DOHH2 (cell line): Measurements from ENCODE around the gene NBEA.

Experiments
- H3F3A ChIP-seq: fragments of 200-600 bp; sonication (generic), shearing (Covaris generic); 2 replicates; pipeline ENCODE4 v1.6.0; 2016; ENCODE audit warnings: antibody characterized with exemption, mild to moderate bottlenecking; ENCODE audit not compliant: control insufficient read depth, insufficient read depth
- H3K27ac ChIP-seq: fragments of 200-600 bp; sonication (generic); 2 replicates; pipeline ENCODE4 v1.5.1; 2014; ENCODE audit warnings: low read depth, mild to moderate bottlenecking, low read length, moderate library complexity
- H3K27me3 ChIP-seq: fragments of 200-600 bp; sonication (generic); 2 replicates; pipeline ENCODE4 v1.6.1; 2014; ENCODE audit warnings: mild to moderate bottlenecking, low read length, mixed read lengths; ENCODE audit not compliant: control insufficient read depth
- H3K36me3 ChIP-seq: fragments of 200-600 bp; sonication (generic); 2 replicates; pipeline ENCODE4 v1.6.1; 2014; ENCODE audit warnings: mild to moderate bottlenecking, low read length, moderate library complexity, mixed read lengths; ENCODE audit not compliant: control insufficient read depth
- H3K4me1 ChIP-seq: fragments of 200-600 bp; sonication (generic); 2 replicates; pipeline ENCODE4 v1.6.1; 2014; ENCODE audit warnings: mild to moderate bottlenecking, low read length, mixed read lengths; ENCODE audit not compliant: control insufficient read depth
- H3K4me2 ChIP-seq: fragments of 200-600 bp; sonication (generic); 2 replicates; pipeline ENCODE4 v1.6.0; 2014; ENCODE audit warnings: mild to moderate bottlenecking, low read length, moderate library complexity
- H3K4me3 ChIP-seq: fragments of 200-600 bp; sonication (generic); 2 replicates; pipeline ENCODE4 v1.5.1; 2014; ENCODE audit warnings: mild to moderate bottlenecking, low read length, mixed read lengths
- H3K79me2 ChIP-seq: fragments of 200-600 bp; sonication (generic); 2 replicates; pipeline ENCODE4 v1.6.1; 2014; ENCODE audit warnings: mild to moderate bottlenecking, low read length, mixed read lengths; ENCODE audit not compliant: control insufficient read depth
- H3K9me2 ChIP-seq: fragments of 200-600 bp; sonication (generic); replicated peaks from 2 replicates; pipeline ENCODE4 v1.6.1; 2014; ENCODE audit warnings: mild to moderate bottlenecking, low read length, mixed read lengths; ENCODE audit not compliant: control insufficient read depth
- H3K9me3 ChIP-seq: fragments of 200-600 bp; sonication (generic); 2 replicates; pipeline ENCODE4 v1.6.1; 2014; ENCODE audit warnings: antibody characterized with exemption, low read length, mixed read lengths; ENCODE audit not compliant: control insufficient read depth, insufficient read depth
- H4K20me1 ChIP-seq: fragments of 200-600 bp; sonication (generic); 2 replicates; pipeline ENCODE4 v1.6.0; 2014; ENCODE audit warnings: low read depth, mild to moderate bottlenecking, antibody characterized with exemption, low read length, moderate library complexity; ENCODE audit not compliant: control insufficient read depth, insufficient read depth
- EZH2phosphoT487 ChIP-seq: fragments of 200-600 bp; sonication (generic); IDR thresholded peaks from 2 replicates; pipeline ENCODE4 v1.6.1; 2017; ENCODE audit warnings: borderline replicate concordance, mild to moderate bottlenecking, antibody characterized with exemption, low read length, moderate library complexity, mixed read lengths
- TF ChIP-seq, protein P1 (sequence below): fragments of 200-600 bp; sonication (generic); IDR thresholded peaks from one replicate; pipeline ENCODE4 v1.5.1; 2014; ENCODE audit warnings: antibody characterized with exemption, mild to moderate bottlenecking, low read depth, low read length; ENCODE audit not compliant: poor library complexity, severe bottlenecking

NBEA gene

DNA sequence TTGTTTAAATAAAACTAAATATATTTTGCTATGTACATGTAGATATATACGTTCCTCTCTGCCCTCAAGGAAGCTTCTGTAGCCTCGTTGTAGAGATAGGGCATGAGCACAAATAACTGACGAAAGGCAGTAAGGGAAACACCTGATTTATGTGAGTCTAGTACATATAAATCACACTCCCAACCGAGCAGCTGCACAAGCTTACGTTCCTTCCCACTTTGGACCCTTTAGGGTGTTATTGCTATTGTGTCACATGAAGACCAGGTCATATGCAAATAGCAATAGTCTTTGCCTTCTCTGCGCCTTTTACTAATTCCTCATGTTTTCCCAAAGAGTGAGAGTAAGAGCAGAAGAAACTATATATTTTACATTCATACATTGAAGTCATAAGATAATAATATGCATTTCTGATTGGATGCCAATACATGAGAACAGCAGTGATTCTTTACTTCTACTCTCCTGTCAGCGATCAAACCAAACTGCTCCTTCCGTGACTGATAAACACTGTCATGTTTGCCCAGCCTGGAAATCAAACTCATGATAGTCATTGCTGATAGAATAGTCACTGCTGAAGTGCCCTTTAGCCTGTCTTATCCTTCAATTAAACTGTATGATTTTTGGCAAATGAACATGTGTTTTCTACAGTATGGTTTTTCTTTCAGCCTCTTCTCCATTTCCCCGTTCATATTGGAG lies 661.7 kb downstream of the NBEA start:
- Histone ChIP-seq H4K20me1 (no peaks in the 10 kb centered on the region), H3K79me2 (no peaks in the 10 kb centered on the region), H3F3A (no peaks in the 10 kb centered on the region), H3K4me3 (no peak overlapping the region), H3K9me2 (no peaks in the 10 kb centered on the region), H3K4me2 (no peak overlapping the region), H3K27me3 (no peaks in the 10 kb centered on the region), H3K9me3 (no peaks in the 10 kb centered on the region), H3K27ac (no peak overlapping the region), H3K4me1 (no peaks in the 10 kb centered on the region), H3K36me3 (no peaks in the 10 kb centered on the region)
- TF ChIP-seq, protein P1, sequence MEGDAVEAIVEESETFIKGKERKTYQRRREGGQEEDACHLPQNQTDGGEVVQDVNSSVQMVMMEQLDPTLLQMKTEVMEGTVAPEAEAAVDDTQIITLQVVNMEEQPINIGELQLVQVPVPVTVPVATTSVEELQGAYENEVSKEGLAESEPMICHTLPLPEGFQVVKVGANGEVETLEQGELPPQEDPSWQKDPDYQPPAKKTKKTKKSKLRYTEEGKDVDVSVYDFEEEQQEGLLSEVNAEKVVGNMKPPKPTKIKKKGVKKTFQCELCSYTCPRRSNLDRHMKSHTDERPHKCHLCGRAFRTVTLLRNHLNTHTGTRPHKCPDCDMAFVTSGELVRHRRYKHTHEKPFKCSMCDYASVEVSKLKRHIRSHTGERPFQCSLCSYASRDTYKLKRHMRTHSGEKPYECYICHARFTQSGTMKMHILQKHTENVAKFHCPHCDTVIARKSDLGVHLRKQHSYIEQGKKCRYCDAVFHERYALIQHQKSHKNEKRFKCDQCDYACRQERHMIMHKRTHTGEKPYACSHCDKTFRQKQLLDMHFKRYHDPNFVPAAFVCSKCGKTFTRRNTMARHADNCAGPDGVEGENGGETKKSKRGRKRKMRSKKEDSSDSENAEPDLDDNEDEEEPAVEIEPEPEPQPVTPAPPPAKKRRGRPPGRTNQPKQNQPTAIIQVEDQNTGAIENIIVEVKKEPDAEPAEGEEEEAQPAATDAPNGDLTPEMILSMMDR: no peak
- TF ChIP-seq EZH2phosphoT487: no peak

GRCh38 chr13:35614666-35615065 lies 672.6 kb downstream of the NBEA start:
- Histone ChIP-seq H3K36me3 (no peaks in the 10 kb centered on the region), H3K27me3 (no peaks in the 10 kb centered on the region), H3K79me2 (no peaks in the 10 kb centered on the region), H3K27ac (no peak overlapping the region), H3K9me3 (no peaks in the 10 kb centered on the region), H3K4me2 (no peak overlapping the region), H4K20me1 (no peaks in the 10 kb centered on the region), H3F3A (no peaks in the 10 kb centered on the region), H3K4me3 (no peak overlapping the region), H3K4me1 (peaks cover 13% of the 10 kb centered on the region), H3K9me2 (no peaks in the 10 kb centered on the region)
- TF ChIP-seq EZH2phosphoT487: no peak
- TF ChIP-seq, protein P1: no peak

GRCh38 chr13:35617420-35617819 lies 675.4 kb downstream of the NBEA start:
- Histone ChIP-seq H3F3A (no peaks in the 10 kb centered on the region), H4K20me1 (no peaks in the 10 kb centered on the region), H3K36me3 (no peaks in the 10 kb centered on the region), H3K4me1 (peaks cover 13% of the 10 kb centered on the region), H3K27me3 (no peaks in the 10 kb centered on the region), H3K4me2 (no peak overlapping the region), H3K4me3 (no peak overlapping the region), H3K9me3 (no peaks in the 10 kb centered on the region), H3K9me2 (no peaks in the 10 kb centered on the region), H3K79me2 (no peaks in the 10 kb centered on the region), H3K27ac (no peak overlapping the region)
- TF ChIP-seq EZH2phosphoT487: no peak
- TF ChIP-seq, protein P1: no peak
